ENCODE data around the gene STRN4. TPM values are rescaled to one million over a fixed set of nuclear protein-coding genes. Genes with fewer than 3 reads are reported as not detected.
A peak's percentile ranks its signal among the peaks of the same experiment; 100 is the strongest.
"Not testable (repeated sequence)": the region's sequence is repeated elsewhere in the genome, so short reads cannot be mapped to it uniquely, and the experiment has no call there.

STRN4 gene
- total RNA-seq, 1 donor from 2014 or later: 101 TPM

DNA sequence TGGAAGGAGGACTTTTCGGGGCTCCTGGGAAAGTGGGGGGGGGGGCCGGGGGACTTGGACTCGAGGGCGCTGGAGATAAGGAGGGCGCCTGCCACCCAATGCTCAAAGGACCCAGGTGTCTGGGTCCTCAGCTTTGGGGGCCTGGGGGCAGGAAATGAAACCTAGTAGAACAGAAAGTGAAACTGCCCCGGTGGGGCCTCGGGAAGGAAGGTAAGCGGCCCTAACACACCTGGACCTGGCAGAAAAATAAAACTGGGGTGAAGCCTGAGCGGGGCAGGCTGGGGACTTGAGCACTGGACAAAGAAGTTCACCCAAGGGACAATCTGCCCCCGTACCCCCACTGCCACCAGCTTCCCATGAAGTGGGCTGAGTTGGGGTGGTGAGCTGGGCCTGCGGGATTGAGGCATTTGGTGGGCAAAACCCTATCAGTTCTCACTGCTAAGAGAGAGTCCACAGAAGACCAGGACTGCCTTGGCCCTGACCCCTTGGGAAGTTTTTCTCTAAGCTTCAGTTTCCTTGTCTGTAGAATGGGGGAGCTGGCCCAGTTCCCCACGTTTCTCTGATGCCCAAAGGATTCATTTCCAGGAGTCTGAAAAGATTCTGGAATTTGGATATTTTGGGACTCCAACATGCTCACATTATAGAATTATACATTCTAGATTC lies 31.7 kb downstream of the STRN4 start:
- DNase-seq: peak; percentile 93
- no peaks in the 10 kb centered on the region for H3K9me3 Mint-ChIP-seq
- intact Hi-C loops (cut with micrococcal nuclease): loop anchor here (5.0 kb wide), 2 partner anchors 33 to 102 kb away; partner anchors contain the start of genes FKRP and STRN4
- H3K27me3 Mint-ChIP-seq: no peaks in the 10 kb centered on the region
- H3K4me1 Mint-ChIP-seq: peaks cover 40% of the 10 kb centered on the region
- peak overlapping the region; percentile 97 for H3K4me3 Mint-ChIP-seq
- peaks cover 37% of the 10 kb centered on the region for H3K36me3 Mint-ChIP-seq (ENCODE audit: low read depth)
- H3K27ac Mint-ChIP-seq: peak overlapping the region; percentile 88

DNA sequence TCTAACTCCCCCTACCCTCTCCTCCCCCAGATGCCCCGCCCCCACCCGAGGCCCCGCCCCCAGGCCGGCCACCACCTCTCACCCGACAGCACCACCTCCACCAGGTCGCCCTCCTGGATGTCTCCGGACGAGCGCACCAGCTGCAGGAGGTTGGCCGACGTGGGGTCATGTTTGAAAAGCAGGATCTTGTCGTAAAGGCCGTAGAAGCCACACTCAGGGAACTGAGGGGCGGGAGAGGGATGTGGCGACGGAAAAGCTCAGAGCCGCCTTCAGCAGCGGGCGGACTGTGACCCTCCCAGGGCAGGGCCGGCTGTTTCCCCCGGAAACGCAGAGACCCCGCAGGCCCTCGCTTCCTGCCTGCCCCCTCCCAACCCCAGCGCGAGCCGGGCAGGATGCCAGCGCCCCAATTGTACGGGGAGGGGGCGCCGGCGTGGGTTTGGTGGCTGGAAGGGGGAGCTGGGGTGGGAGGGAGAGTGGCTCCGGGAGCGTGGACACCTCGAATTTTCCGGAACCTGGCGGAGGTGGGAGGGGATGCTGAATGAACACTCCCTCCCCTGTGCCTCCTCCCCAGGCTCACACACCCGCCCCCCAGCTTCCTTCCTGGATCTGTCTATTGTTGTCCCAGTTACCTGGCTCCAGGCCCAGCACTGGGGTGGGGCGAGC lies 32.3 kb downstream of the STRN4 start:
- peak overlapping the region; percentile 88 for H3K27ac Mint-ChIP-seq
- H3K9me3 Mint-ChIP-seq: no peaks in the 10 kb centered on the region
- H3K27me3 Mint-ChIP-seq: no peaks in the 10 kb centered on the region
- intact Hi-C loops (cut with micrococcal nuclease): loop anchor here (5.0 kb wide), 1 partner anchor 33 kb away; the partner anchor contains the start of genes FKRP and STRN4
- peak; percentile 92 for DNase-seq
- peak overlapping the region; percentile 97 for H3K4me3 Mint-ChIP-seq
- H3K4me1 Mint-ChIP-seq: peaks cover 33% of the 10 kb centered on the region
- peaks cover 36% of the 10 kb centered on the region for H3K36me3 Mint-ChIP-seq (ENCODE audit: low read depth)

DNA sequence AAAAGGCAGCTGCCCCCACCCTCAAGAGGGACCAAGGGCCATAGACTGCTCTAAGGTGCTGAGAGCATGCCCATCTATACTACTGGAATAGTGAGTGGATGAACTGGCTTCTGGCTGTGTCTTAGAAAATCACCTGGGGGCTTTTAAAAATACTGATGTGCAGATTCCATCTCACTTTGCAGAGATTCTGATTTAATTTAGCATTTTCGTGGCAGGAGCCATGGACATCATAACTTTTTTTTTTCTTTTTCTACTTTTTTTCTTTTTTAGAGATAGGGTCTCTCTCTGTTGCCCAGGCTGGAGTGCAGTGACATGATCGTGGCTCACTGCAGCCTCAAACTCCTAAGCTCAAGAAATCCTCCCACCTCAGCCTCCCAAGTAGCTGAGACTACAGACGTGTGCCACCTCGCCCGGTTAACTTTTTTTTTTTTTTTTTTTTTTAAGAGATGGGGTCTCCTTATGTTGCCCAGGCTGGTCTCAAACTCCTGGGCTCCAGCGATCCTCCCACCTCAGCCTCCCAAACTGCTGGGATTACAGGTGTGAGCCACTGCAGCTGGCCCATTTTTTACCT lies 33.4 kb downstream of the STRN4 start:
- intact Hi-C loops (cut with micrococcal nuclease): loop anchor here (5.0 kb wide), 1 partner anchor 34 kb away; the partner anchor contains the start of genes FKRP and STRN4
- not testable (repeated sequence) for H3K27me3 Mint-ChIP-seq, H3K9me3 Mint-ChIP-seq, H3K4me3 Mint-ChIP-seq, DNase-seq
- Mint-ChIP-seq H3K27ac (peak overlapping the region; percentile 88), H3K4me1 (peaks cover 24% of the 10 kb centered on the region), H3K36me3 (ENCODE audit: low read depth) (peaks cover 38% of the 10 kb centered on the region)

DNA sequence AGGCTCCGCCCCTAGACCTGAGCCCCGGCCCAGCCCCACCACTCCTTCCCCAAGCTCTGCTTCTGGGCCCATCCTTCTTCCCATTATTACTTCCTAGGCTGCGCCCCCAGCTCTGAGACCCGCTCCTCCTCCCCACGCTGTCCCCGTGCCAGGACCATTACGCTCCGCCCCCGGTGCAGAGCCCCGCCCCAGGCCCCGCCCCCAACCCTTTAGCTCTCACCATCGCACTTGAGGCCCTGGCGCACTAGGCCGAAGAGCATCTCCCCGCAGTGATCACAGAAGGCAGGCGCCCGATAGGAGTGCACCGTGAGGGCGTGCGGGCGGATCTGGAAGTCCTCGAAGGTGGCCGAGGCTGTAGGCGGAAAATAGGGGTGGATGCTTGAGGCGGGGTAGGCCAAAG lies 35.6 kb downstream of the STRN4 start:
- intact Hi-C loops (cut with micrococcal nuclease): loop anchor here (5.0 kb wide), 1 partner anchor 37 kb away; the partner anchor contains the start of genes FKRP and STRN4
- Mint-ChIP-seq H3K27me3 (no peaks in the 10 kb centered on the region), H3K9me3 (no peaks in the 10 kb centered on the region), H3K4me3 (no peak overlapping the region), H3K27ac (no peak overlapping the region), H3K36me3 (ENCODE audit: low read depth) (peaks cover 45% of the 10 kb centered on the region), H3K4me1 (peaks cover 22% of the 10 kb centered on the region)
- DNase-seq: no peak

DNA sequence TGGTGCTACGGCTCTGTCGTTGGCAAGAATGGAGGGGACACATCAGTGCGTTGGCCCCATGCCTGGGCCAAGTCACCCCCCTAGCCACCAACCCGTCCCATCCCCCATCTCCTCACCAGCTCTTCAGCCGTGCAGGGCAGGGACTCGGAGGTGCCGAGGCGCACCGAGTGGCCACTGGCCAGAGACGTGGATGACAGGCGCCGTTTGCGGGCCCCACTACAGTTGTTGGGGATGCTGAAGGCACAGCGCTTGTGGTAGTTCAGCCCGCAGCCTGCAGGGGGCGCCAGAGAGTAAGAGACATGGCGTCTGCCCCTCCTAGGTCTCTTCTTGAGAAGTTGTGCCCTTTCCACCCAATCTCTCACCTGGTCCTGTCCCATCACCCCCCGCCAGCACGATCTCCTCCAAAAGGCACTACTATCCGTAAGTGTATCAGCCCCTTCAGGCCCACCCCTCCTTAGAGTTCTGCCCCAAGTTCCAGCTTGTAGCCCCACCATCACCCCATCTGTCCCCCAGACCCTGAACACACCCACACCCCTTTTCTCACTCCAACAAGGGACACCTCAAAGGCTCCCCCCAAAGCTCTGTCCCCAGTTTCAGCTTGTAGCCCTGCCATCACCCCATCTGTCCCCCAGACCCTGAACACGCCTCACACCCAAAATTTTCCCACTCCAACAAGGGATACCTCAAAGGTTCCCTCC lies 41.7 kb downstream of the STRN4 start:
- Mint-ChIP-seq H3K27me3 (no peaks in the 10 kb centered on the region), H3K36me3 (ENCODE audit: low read depth) (peaks cover 66% of the 10 kb centered on the region), H3K9me3 (no peaks in the 10 kb centered on the region), H3K4me3 (no peak overlapping the region), H3K4me1 (peaks cover 12% of the 10 kb centered on the region), H3K27ac (peak overlapping the region; percentile 82)
- intact Hi-C loops (cut with micrococcal nuclease): loop anchor here (1.0 kb wide), 1 partner anchor 24 kb away; no protein-coding TSS in a partner anchor
- DNase-seq: peak; percentile 96

DNA sequence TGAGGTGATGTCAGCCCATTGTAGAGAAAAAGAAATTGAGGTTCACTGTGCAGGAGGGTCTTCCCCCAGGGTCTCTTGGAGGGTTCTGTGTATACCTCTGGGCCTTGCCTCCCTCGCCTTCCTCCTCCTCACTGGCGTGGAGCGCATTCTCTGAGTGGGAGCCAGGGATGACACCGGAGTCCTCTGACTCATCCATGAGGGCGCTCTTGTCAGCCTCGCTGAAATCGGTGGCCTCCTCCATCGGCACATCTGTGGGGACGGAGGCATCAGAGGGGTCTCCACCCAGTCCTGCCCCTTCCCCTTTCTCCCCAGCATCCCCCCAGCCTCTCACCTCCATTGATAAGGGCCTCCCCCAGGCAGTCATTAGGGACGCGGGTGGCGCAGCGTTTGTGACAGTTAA lies 45.5 kb downstream of the STRN4 start:
- Mint-ChIP-seq H3K4me3 (no peak overlapping the region), H3K9me3 (no peaks in the 10 kb centered on the region), H3K27me3 (no peaks in the 10 kb centered on the region), H3K36me3 (ENCODE audit: low read depth) (peaks cover 74% of the 10 kb centered on the region), H3K4me1 (peaks cover 12% of the 10 kb centered on the region), H3K27ac (no peak overlapping the region)
- no peak for DNase-seq
- intact Hi-C loops (cut with micrococcal nuclease): no loop called here

DNA sequence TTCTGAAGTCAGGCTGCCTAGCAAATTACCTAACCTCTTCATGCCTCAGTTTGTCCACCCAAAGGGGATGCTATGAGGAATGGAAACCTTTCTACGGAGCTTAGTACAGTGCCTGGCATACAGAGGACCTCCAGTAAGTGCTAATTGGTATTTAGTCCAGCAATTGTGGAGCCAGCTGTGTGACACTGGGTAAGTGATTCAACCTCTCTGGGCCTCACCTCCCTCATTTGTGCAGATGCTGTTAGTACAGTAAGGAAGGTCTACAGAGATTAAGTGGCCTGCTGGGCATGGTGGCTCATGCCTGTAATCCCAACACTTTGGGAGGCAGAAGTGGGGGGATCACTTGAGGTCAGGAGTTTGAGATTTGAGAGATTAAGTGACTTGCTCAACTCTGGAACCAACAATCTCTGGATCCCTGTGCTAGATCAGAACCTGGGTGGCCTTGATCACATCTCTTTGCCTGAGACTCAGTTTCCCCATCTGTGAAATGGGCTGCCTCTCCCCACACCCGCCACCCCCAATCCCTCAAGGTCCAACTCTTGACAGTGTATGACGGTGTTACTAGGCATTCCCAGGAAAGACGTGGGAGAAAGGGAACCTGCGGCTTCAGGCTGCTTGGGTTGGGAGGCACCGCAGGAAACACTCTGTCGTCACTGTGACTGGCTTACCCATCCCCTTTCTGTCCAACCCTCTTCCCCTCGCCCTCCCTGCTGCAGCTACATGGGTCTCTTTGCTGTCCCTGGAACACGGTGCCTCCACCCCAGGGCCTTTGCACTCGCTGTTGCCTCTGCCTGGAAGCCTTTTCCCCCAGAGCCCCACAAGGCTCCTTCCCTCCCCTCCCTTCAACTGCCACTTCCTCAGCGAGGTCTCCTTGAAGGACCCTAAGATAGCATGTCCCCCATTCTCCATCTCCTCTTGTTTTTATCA lies 47.6 kb downstream of the STRN4 start:
- peaks cover 3% of the 10 kb centered on the region for H3K4me1 Mint-ChIP-seq
- H3K36me3 Mint-ChIP-seq (ENCODE audit: low read depth): peaks cover 74% of the 10 kb centered on the region
- intact Hi-C loops (cut with micrococcal nuclease): no loop called here
- no peak for DNase-seq
- H3K27ac Mint-ChIP-seq: no peak overlapping the region
- H3K9me3 Mint-ChIP-seq: no peaks in the 10 kb centered on the region
- H3K27me3 Mint-ChIP-seq: no peaks in the 10 kb centered on the region
- no peak overlapping the region for H3K4me3 Mint-ChIP-seq

DNA sequence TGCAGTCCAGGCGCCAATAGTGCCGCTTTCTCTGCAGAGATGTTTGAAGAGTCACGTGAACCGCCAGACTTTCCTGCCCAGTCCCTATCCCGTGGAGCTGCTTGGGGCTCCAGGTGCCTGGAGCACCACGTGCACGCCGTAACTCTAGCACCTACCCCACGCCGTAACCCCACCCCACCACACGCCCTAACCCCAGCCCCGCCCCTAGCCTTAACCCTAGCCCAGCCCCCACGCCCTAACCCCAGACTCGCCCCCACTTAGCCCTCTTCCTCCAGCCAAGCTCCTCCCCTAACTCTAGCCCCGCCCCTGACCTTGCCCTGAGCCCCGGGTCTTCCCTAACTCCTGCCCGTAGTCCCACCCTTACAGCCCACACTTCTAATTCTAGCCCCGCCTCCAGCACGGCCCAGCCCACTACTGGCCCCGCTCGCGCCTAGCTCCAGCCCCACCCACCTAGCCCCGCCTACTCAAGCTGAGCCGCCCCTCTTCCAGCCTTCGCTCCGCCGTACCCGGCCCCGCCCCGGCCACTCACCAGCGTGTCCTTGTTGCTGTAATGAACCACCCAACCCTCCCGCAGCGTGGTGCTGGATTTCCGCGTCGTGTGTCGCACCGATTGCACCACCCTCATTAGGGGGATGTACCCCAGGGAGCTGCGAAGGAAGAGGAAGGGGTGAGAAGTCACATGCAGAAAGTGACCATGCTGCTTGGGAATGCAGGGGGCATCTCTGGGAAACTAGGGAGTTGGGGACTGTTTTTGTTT lies 48.9 kb downstream of the STRN4 start:
- Mint-ChIP-seq H3K9me3 (no peaks in the 10 kb centered on the region), H3K27ac (no peak overlapping the region), H3K36me3 (ENCODE audit: low read depth) (peaks cover 77% of the 10 kb centered on the region), H3K4me1 (peaks cover 6% of the 10 kb centered on the region), H3K27me3 (no peaks in the 10 kb centered on the region), H3K4me3 (no peak overlapping the region)
- intact Hi-C loops (cut with micrococcal nuclease): no loop called here
- peak; percentile 72 for DNase-seq

DNA sequence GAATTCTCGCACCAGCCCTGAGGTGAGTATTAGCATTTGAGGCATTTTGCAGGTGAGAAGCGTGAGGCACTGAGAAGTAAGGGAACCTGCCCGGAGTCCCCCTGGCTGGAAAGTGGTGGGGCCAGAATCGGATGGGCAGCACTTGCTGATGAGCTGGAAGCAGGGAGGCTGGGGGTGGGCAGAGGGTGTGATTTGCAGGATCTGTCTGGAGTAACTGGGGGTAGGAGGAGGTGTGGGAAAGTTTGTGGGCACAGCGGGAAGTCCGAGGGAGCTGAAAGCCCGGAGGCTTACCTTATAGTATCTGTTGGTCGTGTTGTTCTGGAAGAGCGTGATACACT lies 49.4 kb downstream of the STRN4 start:
- no peak overlapping the region for H3K27ac Mint-ChIP-seq
- peaks cover 6% of the 10 kb centered on the region for H3K4me1 Mint-ChIP-seq
- DNase-seq: no peak
- H3K9me3 Mint-ChIP-seq: no peaks in the 10 kb centered on the region
- H3K36me3 Mint-ChIP-seq (ENCODE audit: low read depth): peaks cover 80% of the 10 kb centered on the region
- H3K27me3 Mint-ChIP-seq: no peaks in the 10 kb centered on the region
- intact Hi-C loops (cut with micrococcal nuclease): no loop called here
- no peak overlapping the region for H3K4me3 Mint-ChIP-seq

DNA sequence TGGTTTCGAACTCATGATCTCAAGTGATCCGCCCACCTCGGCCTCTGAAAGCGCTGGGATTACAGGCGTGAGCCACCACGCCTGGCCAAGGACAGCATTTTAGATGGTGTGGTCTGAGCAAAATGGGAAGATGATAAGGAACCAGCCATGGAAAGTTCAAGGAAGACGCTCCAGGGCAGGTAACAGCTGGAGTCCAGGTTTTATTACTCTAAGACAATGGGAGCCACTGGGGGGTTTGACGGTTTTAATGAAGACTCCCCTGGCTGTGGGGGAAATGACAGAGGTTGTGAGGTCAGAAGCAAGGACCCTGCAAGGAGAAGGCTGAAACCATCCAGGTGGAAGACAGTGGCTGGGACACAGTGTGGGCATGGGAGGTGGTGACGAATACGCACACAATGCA lies 50.2 kb downstream of the STRN4 start:
- intact Hi-C loops (cut with micrococcal nuclease): no loop called here
- Mint-ChIP-seq H3K4me3 (no peak overlapping the region), H3K4me1 (peaks cover 6% of the 10 kb centered on the region), H3K36me3 (ENCODE audit: low read depth) (peaks cover 82% of the 10 kb centered on the region), H3K9me3 (no peaks in the 10 kb centered on the region), H3K27ac (no peak overlapping the region), H3K27me3 (no peaks in the 10 kb centered on the region)
- no peak for DNase-seq

DNA sequence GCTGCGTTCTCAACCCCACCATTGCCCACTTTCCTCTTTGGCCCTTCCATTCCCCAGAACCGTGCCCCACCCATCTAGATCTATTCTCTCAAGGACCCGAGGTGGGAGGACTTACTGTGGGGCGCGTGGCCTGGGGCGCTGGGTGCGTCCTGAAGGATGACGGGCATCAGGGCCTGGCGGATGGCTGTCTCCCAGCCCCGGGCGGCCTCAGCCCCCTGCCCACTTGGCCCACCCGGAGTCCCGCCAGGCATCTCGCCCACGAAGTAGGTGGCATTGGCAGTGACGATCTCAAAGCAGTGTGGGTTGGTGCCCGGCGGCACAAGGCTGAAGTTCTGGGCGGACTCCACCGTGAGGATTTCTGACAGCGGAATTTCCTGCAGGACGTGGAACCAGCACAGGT lies 52.5 kb downstream of the STRN4 start:
- no peaks in the 10 kb centered on the region for H3K9me3 Mint-ChIP-seq
- peaks cover 6% of the 10 kb centered on the region for H3K4me1 Mint-ChIP-seq
- no peak overlapping the region for H3K4me3 Mint-ChIP-seq
- no peaks in the 10 kb centered on the region for H3K27me3 Mint-ChIP-seq
- intact Hi-C loops (cut with micrococcal nuclease): no loop called here
- no peak overlapping the region for H3K27ac Mint-ChIP-seq
- DNase-seq: no peak
- H3K36me3 Mint-ChIP-seq (ENCODE audit: low read depth): peaks cover 88% of the 10 kb centered on the region

DNA sequence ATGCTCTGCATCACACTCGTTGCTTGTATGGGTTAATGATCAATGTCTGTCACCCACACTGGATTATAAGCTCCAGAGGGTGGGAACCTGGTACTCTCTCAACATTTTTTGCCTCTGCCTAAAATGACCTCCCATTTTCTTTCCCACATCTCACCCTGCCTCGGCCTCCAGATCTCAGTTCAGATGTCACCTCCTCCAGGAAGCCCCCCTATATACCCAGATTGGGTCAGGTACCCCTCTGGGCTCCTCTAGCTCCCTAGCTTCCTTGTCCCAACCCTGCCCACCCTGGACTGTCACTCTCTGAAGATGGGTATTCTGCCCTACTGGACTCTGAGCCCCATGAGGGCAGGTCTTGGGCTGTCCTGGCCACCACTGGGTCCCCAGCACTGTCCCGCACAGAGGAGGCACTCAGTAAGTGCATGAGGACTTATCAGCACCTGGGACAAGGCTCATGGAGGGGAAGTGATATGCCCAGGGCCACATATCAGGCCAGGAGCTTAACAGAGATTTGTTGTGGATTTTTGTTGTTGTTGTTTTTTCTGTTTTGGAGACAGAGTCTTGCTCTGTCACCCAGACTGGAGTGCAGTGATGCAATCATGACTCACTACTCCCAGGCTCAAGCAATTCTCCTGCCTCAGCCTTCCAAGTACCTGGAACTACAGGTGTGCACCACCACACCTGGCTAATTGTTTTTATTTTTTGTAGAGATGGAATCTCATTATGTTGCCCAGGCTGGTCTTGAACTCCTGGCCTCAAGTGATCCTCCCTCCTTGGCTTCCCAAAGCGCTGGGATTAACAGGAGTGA lies 53.1 kb downstream of the STRN4 start:
- no peak for DNase-seq
- intact Hi-C loops (cut with micrococcal nuclease): no loop called here
- H3K9me3 Mint-ChIP-seq: no peaks in the 10 kb centered on the region
- peaks cover 84% of the 10 kb centered on the region for H3K36me3 Mint-ChIP-seq (ENCODE audit: low read depth)
- no peaks in the 10 kb centered on the region for H3K27me3 Mint-ChIP-seq
- peaks cover 6% of the 10 kb centered on the region for H3K4me1 Mint-ChIP-seq
- H3K27ac Mint-ChIP-seq: peak overlapping the region; percentile 18
- H3K4me3 Mint-ChIP-seq: no peak overlapping the region

Measured in activated CD4-positive, alpha-beta T cell treated with anti-CD3 and anti-CD28 coated beads, Interleukin-2, amount 10 ng/mL, durations not matched to agents 24 days and 14 days (primary cell).